SK-N-SH (cell line): ENCODE data around the gene SLC3A2. TPM values are rescaled to one million over a fixed set of nuclear protein-coding genes. Genes with fewer than 3 reads are reported as not detected.

ENCODE experiments used
- CTCF ChIA-PET: fragments of 300-600, 350-600 bp; formaldehyde crosslinking; extraction: SDS; loops from one replicate; lab custom pipeline; 2021; lab: Yijun Ruan, JAX
- POLR2A ChIA-PET: fragments of 350-600 bp; sonication (Branson Sonifier 250); formaldehyde crosslinking; extraction: SDS; loops from one replicate; lab custom pipeline; 2020; ENCODE audit warnings: antibody characterized with exemption, inconsistent platforms; lab: Yijun Ruan, JAX
- DNase-seq: peaks from one replicate; pipeline ENCODE4 v3.0.0; 2012
- H2AFZ ChIP-seq: fragments of 200-600 bp; sonication (generic); 2 replicates; pipeline ENCODE4 v1.8.1; 2016; ENCODE audit warnings: antibody characterized with exemption, mild to moderate bottlenecking, low read depth
- H3F3A ChIP-seq: fragments of 200-600 bp; sonication (generic); replicated peaks from 2 replicates; pipeline ENCODE3; 2016; ENCODE audit warnings: antibody characterized with exemption, mild to moderate bottlenecking; ENCODE audit not compliant: insufficient read depth
- H3K27ac ChIP-seq, 2 experiments: fragments of 200-500 bp in 1 of 2; fragments of 200-600 bp in 1 of 2; sonication (Bioruptor generic) in 1 of 2; sonication (generic), shearing (Covaris generic) in 1 of 2; 2 replicates each; pipeline versions ENCODE4 v1.5.1 to v1.6.1; 2014 to 2016; ENCODE audit warnings: low read depth in 2 of 2, inconsistent platforms in 1 of 2, low read length in 1 of 2, mild to moderate bottlenecking in 1 of 2, mixed read lengths in 1 of 2
- H3K27me3 ChIP-seq: fragments of 200-600 bp; sonication (generic), shearing (Covaris generic); 2 replicates; pipeline ENCODE4 v1.6.1; 2016; ENCODE audit warnings: mixed run types; ENCODE audit not compliant: insufficient read depth
- H3K36me3 ChIP-seq, 2 experiments: fragments of 200-500 bp in 1 of 2; fragments of 200-600 bp in 1 of 2; sonication (Bioruptor generic) in 1 of 2; sonication (generic) in 1 of 2; replicated peaks in 1 of 2; 2 replicates each; pipeline versions ENCODE3 to v1.5.1; 2014 to 2016; ENCODE audit warnings: low read length in 1 of 2, mild to moderate bottlenecking in 1 of 2; ENCODE audit not compliant: insufficient read depth in 2 of 2, control insufficient read depth in 1 of 2
- H3K4me1 ChIP-seq, 2 experiments: fragments of 200-500 bp in 1 of 2; fragments of 200-600 bp in 1 of 2; sonication (Bioruptor generic) in 1 of 2; sonication (generic), shearing (Covaris generic) in 1 of 2; 2 replicates each; pipeline versions ENCODE4 v1.5.1 to v1.6.1; 2014 to 2016; ENCODE audit warnings: low read depth in 1 of 2, low read length in 1 of 2, mixed run types in 1 of 2; ENCODE audit not compliant: insufficient read depth in 2 of 2, control insufficient read depth in 1 of 2
- H3K4me2 ChIP-seq: fragments of 200-600 bp; sonication (generic), shearing (Covaris generic); 2 replicates; pipeline ENCODE4 v1.6.1; 2017; ENCODE audit warnings: mixed run types
- H3K4me3 ChIP-seq, 2 experiments: fragments of 200-500 bp in 1 of 2; fragments of 200-600 bp in 1 of 2; sonication (Bioruptor generic) in 1 of 2; sonication (generic), shearing (Covaris generic) in 1 of 2; 2 replicates each; pipeline versions ENCODE4 v1.5.1 to v1.8.1; 2014 to 2016; ENCODE audit warnings: low read depth in 2 of 2, inconsistent platforms in 1 of 2, low read length in 1 of 2, mild to moderate bottlenecking in 1 of 2, mixed read lengths in 1 of 2, moderate library complexity in 1 of 2
- H3K79me2 ChIP-seq: fragments of 200-600 bp; sonication (generic); 2 replicates; pipeline ENCODE4 v1.8.1; 2017; ENCODE audit warnings: mild to moderate bottlenecking; ENCODE audit not compliant: insufficient read depth
- H3K9ac ChIP-seq: fragments of 200-600 bp; sonication (generic); 2 replicates; pipeline ENCODE4 v1.6.1; 2017; ENCODE audit warnings: mixed run types
- H3K9me2 ChIP-seq: fragments of 200-600 bp; sonication (generic); 2 replicates; pipeline ENCODE4 v1.6.1; 2017; ENCODE audit warnings: mixed run types
- H3K9me3 ChIP-seq: fragments of 200-600 bp; sonication (generic); 2 replicates; pipeline ENCODE4 v1.6.1; 2017; ENCODE audit warnings: mixed run types, mild to moderate bottlenecking, moderate library complexity
- H4K20me1 ChIP-seq: fragments of 200-600 bp; sonication (generic); 2 replicates; pipeline ENCODE4 v1.6.1; 2017; ENCODE audit warnings: mild to moderate bottlenecking, mixed run types; ENCODE audit not compliant: insufficient read depth
- EP300 ChIP-seq, 2 experiments: IDR thresholded peaks; 2 replicates each; pipeline versions ENCODE4 v1.4.0 to v1.6.1; 2012; ENCODE audit warnings: borderline replicate concordance in 1 of 2, low read depth in 1 of 2, low read length in 1 of 2
- FOSL2 ChIP-seq: IDR thresholded peaks from 2 replicates; pipeline ENCODE4 v1.4.0; 2012; ENCODE audit warnings: low read depth, mild to moderate bottlenecking, moderate library complexity, borderline replicate concordance
- FOXJ3 ChIP-seq: sonication (generic); formaldehyde crosslinking; IDR thresholded peaks from 2 replicates; pipeline ENCODE4 v1.5.1; 2020; ENCODE audit warnings: mild to moderate bottlenecking, missing genetic modification reagents
- FOXM1 ChIP-seq: IDR thresholded peaks from 2 replicates; pipeline ENCODE4 v1.4.0; 2012; ENCODE audit warnings: low read depth, mild to moderate bottlenecking
- JUND ChIP-seq: IDR thresholded peaks from 2 replicates; pipeline ENCODE4 v1.4.0; 2012
- NRF1 ChIP-seq: IDR thresholded peaks from 2 replicates; pipeline ENCODE4 v1.6.1; 2012; ENCODE audit warnings: low read depth, mild to moderate bottlenecking, low read length
- RAD21 ChIP-seq: IDR thresholded peaks from 2 replicates; pipeline ENCODE4 v1.6.1; 2012; ENCODE audit warnings: mild to moderate bottlenecking, low read length
- RXRA ChIP-seq: IDR thresholded peaks from 2 replicates; pipeline ENCODE4 v1.4.0; 2012; ENCODE audit warnings: low read depth, mild to moderate bottlenecking, borderline replicate concordance
- SMC3 ChIP-seq: IDR thresholded peaks from 2 replicates; pipeline ENCODE4 v1.6.1; 2012; ENCODE audit warnings: low read depth, low read length, improper control_type of control experiment
- TAF1 ChIP-seq: IDR thresholded peaks from 2 replicates; pipeline ENCODE4 v1.6.1; 2012; ENCODE audit warnings: low read depth, mild to moderate bottlenecking, low read length, moderate library complexity, borderline replicate concordance
- TEAD4 ChIP-seq: IDR thresholded peaks from 2 replicates; pipeline ENCODE4 v1.4.0; 2012; ENCODE audit warnings: mild to moderate bottlenecking, borderline replicate concordance; ENCODE audit not compliant: insufficient read depth
- YY1 ChIP-seq: IDR thresholded peaks from 2 replicates; pipeline ENCODE4 v1.4.0; 2012; ENCODE audit warnings: low read depth, mild to moderate bottlenecking
- WGBS: methylation state at CpG from one replicate; pipeline ENCODE4 v1.1.6; 2017; ENCODE audit warnings: low lambda C conversion rate; 5-methylcytosine and 5-hydroxymethylcytosine counted together
- polyA plus RNA-seq, 3 experiments: library from polyadenylated mRNA; depleted of rRNA; stranded (reverse); fragments of >200 nt; gene quantifications; 2 replicates each; pipeline ENCODE4 v1.2.3, GENCODE V29; 2012
- TF ChIP-seq, protein P1 (sequence below): IDR thresholded peaks from 2 replicates; pipeline ENCODE4 v1.4.0; 2012; ENCODE audit warnings: low read depth, borderline replicate concordance
- TF ChIP-seq, protein P2 (sequence below): fragments of 200-600 bp; sonication (generic); IDR thresholded peaks from 2 replicates; pipeline ENCODE4 v1.6.1; 2017; ENCODE audit warnings: antibody characterized with exemption, mild to moderate bottlenecking, moderate library complexity
- TF ChIP-seq, protein P3 (sequence below): fragments of 150-350 bp; IDR thresholded peaks from 2 replicates; pipeline ENCODE4 v1.6.1; 2017; ENCODE audit warnings: antibody characterized with exemption, low read length, low read depth, borderline replicate concordance

SLC3A2 gene
- polyA plus RNA-seq, 1 of the 3 experiments (the other 2 are of a cell fraction) = 308 TPM

DNA sequence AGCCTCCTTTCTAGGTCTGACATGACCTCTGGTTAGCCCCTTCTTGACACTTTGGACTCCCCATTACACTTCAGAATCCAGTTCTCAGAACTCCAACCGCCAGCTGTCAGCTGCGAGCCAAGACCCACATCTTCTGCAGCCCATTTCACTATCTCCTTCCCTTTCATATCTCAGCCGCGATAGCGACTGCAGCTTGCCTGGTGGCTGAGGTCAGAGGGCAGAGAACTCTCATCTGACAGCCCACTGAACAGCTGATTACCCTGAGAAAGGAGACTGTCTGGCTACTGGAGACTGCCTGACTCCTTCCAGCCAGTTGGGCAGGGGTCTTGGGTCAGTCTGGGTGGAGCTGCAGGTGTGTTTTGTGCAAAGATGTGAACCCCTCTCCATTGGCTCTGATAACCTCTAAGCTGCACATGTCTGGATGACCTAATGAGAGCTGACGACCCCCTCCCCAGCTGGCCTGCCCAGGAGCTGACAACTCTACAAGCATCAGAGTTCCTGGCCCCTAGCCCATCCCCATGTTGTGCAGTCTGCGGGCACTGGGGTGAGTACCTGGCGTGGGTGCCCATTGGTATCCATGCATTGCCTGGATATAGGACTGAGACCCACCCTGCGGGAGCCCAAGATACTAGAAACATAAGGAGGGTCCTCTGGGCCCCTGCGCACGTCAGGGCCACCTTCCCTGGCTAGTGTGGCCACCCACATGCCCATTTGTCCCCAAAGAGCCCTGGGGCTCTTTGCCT lies 39.4 kb downstream of the SLC3A2 start:
- Histone ChIP-seq H4K20me1 (no peaks in the 10 kb centered on the region), H2AFZ (no peak overlapping the region), H3K9me2 (no peaks in the 10 kb centered on the region), H3K4me1 (peaks cover 0 to 31% of the 10 kb centered on the region in 2 experiments; a peak in 1 of 4 replicates), H3F3A (no peaks in the 10 kb centered on the region), H3K27ac (no peak overlapping the region), H3K27me3 (no peaks in the 10 kb centered on the region), H3K36me3 (no peaks in the 10 kb centered on the region), H3K4me2 (no peak overlapping the region), H3K9ac (no peak overlapping the region), H3K9me3 (no peaks in the 10 kb centered on the region), H3K79me2 (no peaks in the 10 kb centered on the region), H3K4me3 (no peak overlapping the region)
- CTCF ChIA-PET = interaction anchor here (1.4 to 27.5 kb wide), 5 partner anchors 9 to 115 kb away, joined by 3 to 751 read pairs (median 41); no protein-coding TSS in a partner anchor
- DNase-seq = no peak
- WGBS = 79% methylated on average over 10 of the region's 11 CpGs
- POLR2A ChIA-PET = no interaction called here
- no peak for TF ChIP-seq RAD21
- TF ChIP-seq TEAD4 = no peak
- TF ChIP-seq, protein P1, sequence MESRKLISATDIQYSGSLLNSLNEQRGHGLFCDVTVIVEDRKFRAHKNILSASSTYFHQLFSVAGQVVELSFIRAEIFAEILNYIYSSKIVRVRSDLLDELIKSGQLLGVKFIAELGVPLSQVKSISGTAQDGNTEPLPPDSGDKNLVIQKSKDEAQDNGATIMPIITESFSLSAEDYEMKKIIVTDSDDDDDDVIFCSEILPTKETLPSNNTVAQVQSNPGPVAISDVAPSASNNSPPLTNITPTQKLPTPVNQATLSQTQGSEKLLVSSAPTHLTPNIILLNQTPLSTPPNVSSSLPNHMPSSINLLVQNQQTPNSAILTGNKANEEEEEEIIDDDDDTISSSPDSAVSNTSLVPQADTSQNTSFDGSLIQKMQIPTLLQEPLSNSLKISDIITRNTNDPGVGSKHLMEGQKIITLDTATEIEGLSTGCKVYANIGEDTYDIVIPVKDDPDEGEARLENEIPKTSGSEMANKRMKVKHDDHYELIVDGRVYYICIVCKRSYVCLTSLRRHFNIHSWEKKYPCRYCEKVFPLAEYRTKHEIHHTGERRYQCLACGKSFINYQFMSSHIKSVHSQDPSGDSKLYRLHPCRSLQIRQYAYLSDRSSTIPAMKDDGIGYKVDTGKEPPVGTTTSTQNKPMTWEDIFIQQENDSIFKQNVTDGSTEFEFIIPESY = no peak
- TF ChIP-seq SMC3 = no peak
- TF ChIP-seq FOSL2 = no peak
- no peak for TF ChIP-seq NRF1
- no peak for TF ChIP-seq YY1
- TF ChIP-seq, protein P2, sequence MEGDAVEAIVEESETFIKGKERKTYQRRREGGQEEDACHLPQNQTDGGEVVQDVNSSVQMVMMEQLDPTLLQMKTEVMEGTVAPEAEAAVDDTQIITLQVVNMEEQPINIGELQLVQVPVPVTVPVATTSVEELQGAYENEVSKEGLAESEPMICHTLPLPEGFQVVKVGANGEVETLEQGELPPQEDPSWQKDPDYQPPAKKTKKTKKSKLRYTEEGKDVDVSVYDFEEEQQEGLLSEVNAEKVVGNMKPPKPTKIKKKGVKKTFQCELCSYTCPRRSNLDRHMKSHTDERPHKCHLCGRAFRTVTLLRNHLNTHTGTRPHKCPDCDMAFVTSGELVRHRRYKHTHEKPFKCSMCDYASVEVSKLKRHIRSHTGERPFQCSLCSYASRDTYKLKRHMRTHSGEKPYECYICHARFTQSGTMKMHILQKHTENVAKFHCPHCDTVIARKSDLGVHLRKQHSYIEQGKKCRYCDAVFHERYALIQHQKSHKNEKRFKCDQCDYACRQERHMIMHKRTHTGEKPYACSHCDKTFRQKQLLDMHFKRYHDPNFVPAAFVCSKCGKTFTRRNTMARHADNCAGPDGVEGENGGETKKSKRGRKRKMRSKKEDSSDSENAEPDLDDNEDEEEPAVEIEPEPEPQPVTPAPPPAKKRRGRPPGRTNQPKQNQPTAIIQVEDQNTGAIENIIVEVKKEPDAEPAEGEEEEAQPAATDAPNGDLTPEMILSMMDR = no peak
- TF ChIP-seq RXRA = no peak
- TF ChIP-seq EP300 (IDR thresholded peaks at IDR 0.05; ENCODE audit: borderline replicate concordance in 1 of 2, low read depth in 1 of 2, low read length in 1 of 2) = no peak
- no peak for TF ChIP-seq FOXJ3 (CRISPR knock-in tag)
- TF ChIP-seq, protein P3, sequence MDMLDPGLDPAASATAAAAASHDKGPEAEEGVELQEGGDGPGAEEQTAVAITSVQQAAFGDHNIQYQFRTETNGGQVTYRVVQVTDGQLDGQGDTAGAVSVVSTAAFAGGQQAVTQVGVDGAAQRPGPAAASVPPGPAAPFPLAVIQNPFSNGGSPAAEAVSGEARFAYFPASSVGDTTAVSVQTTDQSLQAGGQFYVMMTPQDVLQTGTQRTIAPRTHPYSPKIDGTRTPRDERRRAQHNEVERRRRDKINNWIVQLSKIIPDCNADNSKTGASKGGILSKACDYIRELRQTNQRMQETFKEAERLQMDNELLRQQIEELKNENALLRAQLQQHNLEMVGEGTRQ = no peak
- no peak for TF ChIP-seq TAF1
- TF ChIP-seq JUND = no peak
- no peak for TF ChIP-seq FOXM1
